ENCODE measurements around the gene TNRC6B. TPM values are rescaled to one million over a fixed set of nuclear protein-coding genes. Genes with fewer than 3 reads are reported as not detected.
"Not testable (repeated sequence)": the region's sequence is repeated elsewhere in the genome, so short reads cannot be mapped to it uniquely, and the experiment has no call there.

The TNRC6B gene
- total RNA-seq, 1 donor from 2014 or later = 60.0 TPM

DNA sequence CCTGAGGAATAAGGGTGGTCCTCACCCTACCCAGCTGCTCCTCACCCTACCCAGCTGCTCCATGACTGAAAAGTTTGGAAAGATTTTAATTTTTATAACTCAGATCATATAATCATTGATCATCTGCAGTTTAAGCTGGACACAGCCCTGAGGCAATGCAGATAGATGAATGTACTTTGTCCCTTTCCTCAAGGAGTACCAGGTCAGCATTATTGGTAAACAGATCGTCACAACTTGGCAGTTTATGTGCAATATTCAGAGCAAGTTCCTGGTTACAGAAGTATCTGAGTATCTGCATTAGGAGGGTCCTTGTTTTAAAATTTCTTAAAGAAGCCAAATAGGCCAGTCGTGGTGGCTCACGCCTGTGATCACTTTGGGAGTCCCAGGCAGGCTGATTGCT is 3.6 kb downstream of the TNRC6B start:
- H3K4me2 ChIP-seq = no peak overlapping the region
- DNase-seq (ENCODE audit: low spot score) = no peak
- H3K9me3 ChIP-seq (ENCODE audit: low read depth) = no peaks in the 10 kb centered on the region
- peaks cover 23% of the 10 kb centered on the region for H3F3A ChIP-seq (ENCODE audit: low read depth)
- Mint-ChIP-seq H3K4me1 (peaks cover 43% of the 10 kb centered on the region), H3K4me3 (no peak overlapping the region), H3K27me3 (ENCODE audit: insufficient read depth, low read depth) (no peaks in the 10 kb centered on the region), H3K9me3 (peaks cover 5% of the 10 kb centered on the region), H3K36me3 (peaks cover 21% of the 10 kb centered on the region), H3K27ac (no peak overlapping the region)
- H3K36me3 ChIP-seq = no peaks in the 10 kb centered on the region
- no peaks in the 10 kb centered on the region for H3K27me3 ChIP-seq
- no peak overlapping the region for H3K27ac ChIP-seq
- H3K9ac ChIP-seq = no peak overlapping the region
- H3K4me3 ChIP-seq = no peak overlapping the region
- TF ChIP-seq EZH2 (IDR thresholded peaks at IDR 0.05) = no peak
- no peak for TF ChIP-seq EZH2phosphoT487 (IDR thresholded peaks at IDR 0.05)
- TF ChIP-seq, protein P1, sequence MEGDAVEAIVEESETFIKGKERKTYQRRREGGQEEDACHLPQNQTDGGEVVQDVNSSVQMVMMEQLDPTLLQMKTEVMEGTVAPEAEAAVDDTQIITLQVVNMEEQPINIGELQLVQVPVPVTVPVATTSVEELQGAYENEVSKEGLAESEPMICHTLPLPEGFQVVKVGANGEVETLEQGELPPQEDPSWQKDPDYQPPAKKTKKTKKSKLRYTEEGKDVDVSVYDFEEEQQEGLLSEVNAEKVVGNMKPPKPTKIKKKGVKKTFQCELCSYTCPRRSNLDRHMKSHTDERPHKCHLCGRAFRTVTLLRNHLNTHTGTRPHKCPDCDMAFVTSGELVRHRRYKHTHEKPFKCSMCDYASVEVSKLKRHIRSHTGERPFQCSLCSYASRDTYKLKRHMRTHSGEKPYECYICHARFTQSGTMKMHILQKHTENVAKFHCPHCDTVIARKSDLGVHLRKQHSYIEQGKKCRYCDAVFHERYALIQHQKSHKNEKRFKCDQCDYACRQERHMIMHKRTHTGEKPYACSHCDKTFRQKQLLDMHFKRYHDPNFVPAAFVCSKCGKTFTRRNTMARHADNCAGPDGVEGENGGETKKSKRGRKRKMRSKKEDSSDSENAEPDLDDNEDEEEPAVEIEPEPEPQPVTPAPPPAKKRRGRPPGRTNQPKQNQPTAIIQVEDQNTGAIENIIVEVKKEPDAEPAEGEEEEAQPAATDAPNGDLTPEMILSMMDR (IDR thresholded peaks at IDR 0.05) = no peak
- peaks cover 40% of the 10 kb centered on the region for H3K4me1 ChIP-seq
- no peak overlapping the region for H2AFZ ChIP-seq (replicated peaks)
- peaks cover 75% of the 10 kb centered on the region for H4K20me1 ChIP-seq (ENCODE audit: low read depth)
- H3K79me2 ChIP-seq (ENCODE audit: low read depth) = peaks cover 86% of the 10 kb centered on the region

DNA sequence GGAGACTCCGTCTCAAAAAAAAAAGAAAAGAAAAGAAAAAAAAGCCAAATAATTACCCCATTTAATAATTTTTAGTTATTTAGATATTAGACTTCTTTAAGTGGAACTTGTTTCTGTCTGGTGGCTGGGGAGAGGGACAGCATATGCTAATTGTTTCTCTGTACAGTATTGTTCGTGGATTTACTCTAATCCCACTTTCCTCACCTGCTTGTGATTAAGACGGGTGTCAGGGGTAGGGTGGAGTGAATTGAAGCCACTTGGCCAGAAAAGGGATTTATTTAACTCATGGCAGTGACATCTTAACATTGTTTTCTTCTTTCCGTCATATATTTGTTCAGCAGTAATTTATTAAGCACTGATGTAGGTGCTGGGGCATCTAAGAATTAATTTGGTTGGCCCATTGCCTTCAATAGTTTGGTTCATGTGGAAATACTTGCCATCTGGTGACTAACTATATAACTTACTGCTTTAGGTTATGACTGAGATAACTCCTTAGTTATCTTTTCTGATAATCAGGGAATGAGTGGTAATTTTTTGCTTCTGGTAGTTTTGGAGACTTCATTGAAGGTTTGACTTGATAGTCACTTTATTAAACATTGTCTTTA is 4.6 kb downstream of the TNRC6B start:
- H3K4me3 ChIP-seq = no peak overlapping the region
- peaks cover 21% of the 10 kb centered on the region for H3K36me3 Mint-ChIP-seq
- H3K9ac ChIP-seq = no peak overlapping the region
- DNase-seq (ENCODE audit: low spot score) = no peak
- peaks cover 96% of the 10 kb centered on the region for H3K79me2 ChIP-seq (ENCODE audit: low read depth)
- peaks cover 16% of the 10 kb centered on the region for H3F3A ChIP-seq (ENCODE audit: low read depth)
- H4K20me1 ChIP-seq (ENCODE audit: low read depth) = peaks cover 85% of the 10 kb centered on the region
- no peak overlapping the region for H2AFZ ChIP-seq (replicated peaks)
- peak overlapping the region; percentile 61 for H3K4me3 Mint-ChIP-seq
- no peaks in the 10 kb centered on the region for H3K36me3 ChIP-seq
- H3K4me1 Mint-ChIP-seq = peaks cover 33% of the 10 kb centered on the region
- peaks cover 5% of the 10 kb centered on the region for H3K9me3 Mint-ChIP-seq
- no peaks in the 10 kb centered on the region for H3K27me3 Mint-ChIP-seq (ENCODE audit: insufficient read depth, low read depth)
- TF ChIP-seq EZH2phosphoT487 (IDR thresholded peaks at IDR 0.05) = no peak
- TF ChIP-seq, protein P1 (IDR thresholded peaks at IDR 0.05) = no peak
- TF ChIP-seq EZH2 (IDR thresholded peaks at IDR 0.05) = no peak
- peak overlapping the region; percentile 54 for H3K4me2 ChIP-seq
- H3K27ac Mint-ChIP-seq = no peak overlapping the region
- no peaks in the 10 kb centered on the region for H3K9me3 ChIP-seq (ENCODE audit: low read depth)
- peaks cover 39% of the 10 kb centered on the region for H3K4me1 ChIP-seq
- no peaks in the 10 kb centered on the region for H3K27me3 ChIP-seq
- no peak overlapping the region for H3K27ac ChIP-seq

DNA sequence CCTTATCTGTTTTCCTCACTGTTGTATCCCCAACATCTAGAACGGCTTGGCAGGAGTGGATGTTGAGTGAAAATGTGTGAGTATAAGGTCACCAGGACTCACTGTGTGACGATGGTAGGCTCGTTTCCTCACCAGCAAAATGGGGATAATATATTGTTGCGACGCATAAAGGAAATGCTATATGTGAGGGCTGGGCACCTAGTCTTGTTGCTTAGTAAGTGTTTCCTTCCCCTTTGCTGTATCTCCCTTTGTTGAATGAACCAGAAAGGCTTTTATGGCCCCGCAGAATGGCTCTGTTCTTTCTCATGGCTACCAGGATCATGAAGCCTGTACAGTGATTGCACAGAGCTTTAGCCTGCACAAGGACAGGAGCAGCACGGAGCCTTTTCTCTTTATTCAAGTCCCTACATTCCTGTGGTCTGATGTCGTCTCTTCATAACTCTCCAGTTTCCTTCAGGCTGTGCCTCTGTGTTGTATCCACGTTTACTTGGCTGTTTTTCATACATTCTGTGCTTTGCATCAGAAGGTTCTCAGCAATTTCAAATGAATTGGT is 5.4 kb downstream of the TNRC6B start:
- H3K36me3 ChIP-seq = no peaks in the 10 kb centered on the region
- no peak overlapping the region for H2AFZ ChIP-seq (replicated peaks)
- Mint-ChIP-seq H3K4me3 (peak overlapping the region; percentile 9), H3K9me3 (peaks cover 5% of the 10 kb centered on the region), H3K27me3 (ENCODE audit: insufficient read depth, low read depth) (no peaks in the 10 kb centered on the region), H3K36me3 (peaks cover 21% of the 10 kb centered on the region), H3K27ac (no peak overlapping the region), H3K4me1 (peaks cover 34% of the 10 kb centered on the region)
- H3K9me3 ChIP-seq (ENCODE audit: low read depth) = no peaks in the 10 kb centered on the region
- peaks cover 15% of the 10 kb centered on the region for H3F3A ChIP-seq (ENCODE audit: low read depth)
- no peaks in the 10 kb centered on the region for H3K27me3 ChIP-seq
- H3K4me1 ChIP-seq = peaks cover 41% of the 10 kb centered on the region
- peaks cover 100% of the 10 kb centered on the region for H3K79me2 ChIP-seq (ENCODE audit: low read depth)
- peak overlapping the region; percentile 54 for H3K4me2 ChIP-seq
- peak; percentile 39 for DNase-seq (ENCODE audit: low spot score)
- no peak overlapping the region for H3K4me3 ChIP-seq
- peaks cover 93% of the 10 kb centered on the region for H4K20me1 ChIP-seq (ENCODE audit: low read depth)
- no peak overlapping the region for H3K9ac ChIP-seq
- no peak overlapping the region for H3K27ac ChIP-seq
- TF ChIP-seq, protein P1 (IDR thresholded peaks at IDR 0.05) = no peak
- no peak for TF ChIP-seq EZH2phosphoT487 (IDR thresholded peaks at IDR 0.05)
- TF ChIP-seq EZH2 (IDR thresholded peaks at IDR 0.05) = no peak

DNA sequence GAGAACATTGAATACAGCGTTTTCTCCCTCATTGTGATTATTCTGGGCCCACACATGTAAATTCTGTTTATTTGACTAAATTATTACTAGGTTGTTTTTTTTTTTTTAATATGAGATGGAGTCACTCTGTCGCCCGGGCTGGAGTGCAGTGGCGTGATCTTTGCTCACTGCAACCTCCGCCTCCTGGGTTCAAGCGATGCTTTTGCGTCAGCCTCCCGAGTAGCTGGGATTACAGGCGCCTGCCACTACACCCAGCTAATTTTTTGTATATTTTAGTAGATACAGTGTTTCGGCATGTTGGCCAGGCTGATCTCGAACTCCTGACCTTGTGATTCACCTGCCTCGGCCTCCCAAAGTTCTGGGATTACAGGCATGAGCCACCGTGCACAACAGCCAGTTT is 5.9 kb downstream of the TNRC6B start:
- H3K27me3 Mint-ChIP-seq (ENCODE audit: insufficient read depth, low read depth); H2AFZ ChIP-seq (replicated peaks); DNase-seq (ENCODE audit: low spot score); H3K36me3 ChIP-seq; H3K4me3 Mint-ChIP-seq; H3K27ac Mint-ChIP-seq; H3K9me3 ChIP-seq (ENCODE audit: low read depth); H3K27ac ChIP-seq; H3K9ac ChIP-seq; H3K4me2 ChIP-seq; H3K27me3 ChIP-seq; H3K9me3 Mint-ChIP-seq; H3K4me3 ChIP-seq: not testable (repeated sequence)
- Mint-ChIP-seq H3K4me1 (peaks cover 39% of the 10 kb centered on the region), H3K36me3 (peaks cover 21% of the 10 kb centered on the region)
- H3K79me2 ChIP-seq (ENCODE audit: low read depth) = peaks cover 100% of the 10 kb centered on the region
- peaks cover 98% of the 10 kb centered on the region for H4K20me1 ChIP-seq (ENCODE audit: low read depth)
- H3F3A ChIP-seq (ENCODE audit: low read depth) = peaks cover 15% of the 10 kb centered on the region
- peaks cover 45% of the 10 kb centered on the region for H3K4me1 ChIP-seq

Measured in neural progenitor cell (in vitro differentiated cells).